H1 (cell line): ENCODE results near the gene NR3C1. TPM values are rescaled to one million over a fixed set of nuclear protein-coding genes. Genes with fewer than 3 reads are reported as not detected.

Experiments
- CTCF ChIA-PET: fragments of 300-600 bp; sonication (Branson Sonifier 250); formaldehyde crosslinking; loops from one replicate; lab custom pipeline; 2021; ENCODE audit not compliant: partially characterized antibody; lab: Charles Lee
- POLR2A ChIA-PET: fragments of 300-600 bp; sonication (Branson Sonifier 250); formaldehyde crosslinking; loops from one replicate; lab custom pipeline; 2021; ENCODE audit warnings: inconsistent platforms; ENCODE audit not compliant: partially characterized antibody; lab: Charles Lee
- DNase-seq, 2 experiments: peaks; one replicate each; pipeline versions ENCODE4 v3.0.0 to v3.0.0-alpha.2; 2010 to 2022; ENCODE audit warnings: low spot score in 2 of 2, low read depth in 1 of 2, mixed read lengths in 1 of 2
- FAIRE-seq: peaks from 2 replicates; lab custom pipeline; 2011; peaks lifted over from hg19 to GRCh38; lab: Jason Lieb, UNC
- H2AFZ ChIP-seq: 2 replicates; pipeline ENCODE4 v1.8.1; 2012; ENCODE audit warnings: low read length, inconsistent platforms
- H2AK5ac ChIP-seq: 2 replicates; pipeline ENCODE4 v1.6.1; 2013; ENCODE audit warnings: low read depth, low read length
- H2BK120ac ChIP-seq: replicated peaks from 2 replicates; pipeline ENCODE3; 2013; ENCODE audit warnings: low read depth, low read length, inconsistent platforms
- H2BK12ac ChIP-seq: 2 replicates; pipeline ENCODE4 v1.6.1; 2013; ENCODE audit warnings: low read depth, low read length
- H2BK15ac ChIP-seq: 2 replicates; pipeline ENCODE4 v1.6.1; 2013; ENCODE audit warnings: low read length
- H2BK20ac ChIP-seq: 2 replicates; pipeline ENCODE4 v1.6.1; 2013; ENCODE audit warnings: low read length
- H2BK5ac ChIP-seq: 2 replicates; pipeline ENCODE4 v1.6.1; 2013; ENCODE audit warnings: low read depth, low read length
- H3K14ac ChIP-seq: 2 replicates; pipeline ENCODE4 v1.6.1; 2013; ENCODE audit warnings: inconsistent platforms; ENCODE audit not compliant: insufficient read length
- H3K18ac ChIP-seq: 2 replicates; pipeline ENCODE4 v1.6.1; 2013; ENCODE audit warnings: low read length; ENCODE audit errors: extremely low read depth
- H3K23ac ChIP-seq: 2 replicates; pipeline ENCODE4 v1.6.1; 2013; ENCODE audit warnings: inconsistent platforms; ENCODE audit not compliant: insufficient read length
- H3K23me2 ChIP-seq: 2 replicates; pipeline ENCODE4 v1.6.1; 2013; ENCODE audit warnings: low read depth, low read length
- H3K27ac ChIP-seq: 2 replicates; pipeline ENCODE4 v1.6.1; 2011; ENCODE audit warnings: low read depth, low read length, inconsistent platforms
- H3K27me3 ChIP-seq, 4 experiments: replicated peaks in 1 of 4; 1 replicate in 1 of 4; 2 replicates in 3 of 4; pipeline versions ENCODE4 v1.6.1 to v1.8.1; 2011 to 2013; ENCODE audit warnings: low read length in 3 of 4, mild to moderate bottlenecking in 3 of 4, inconsistent platforms in 2 of 4, mixed read lengths in 2 of 4, moderate library complexity in 1 of 4; ENCODE audit not compliant: control insufficient read depth in 3 of 4, insufficient read depth in 3 of 4; ENCODE audit errors: extremely low read depth in 1 of 4
- H3K36me3 ChIP-seq, 4 experiments: 2 replicates each; pipeline versions ENCODE4 v1.6.1 to v1.8.1; 2011 to 2013; ENCODE audit warnings: mild to moderate bottlenecking in 4 of 4, low read length in 3 of 4, moderate library complexity in 2 of 4, control low read depth in 1 of 4, inconsistent platforms in 1 of 4; ENCODE audit not compliant: insufficient read depth in 4 of 4, control insufficient read depth in 2 of 4
- H3K4ac ChIP-seq: replicated peaks from 2 replicates; pipeline ENCODE3; 2013; ENCODE audit warnings: low read length, low read depth, mixed read lengths, inconsistent platforms; ENCODE audit not compliant: insufficient read length
- H3K4me1 ChIP-seq, 4 experiments: replicated peaks in 1 of 4; 1 replicate in 1 of 4; 2 replicates in 3 of 4; pipeline versions ENCODE4 v1.6.1 to v1.8.1; 2011 to 2013; ENCODE audit warnings: low read length in 3 of 4, inconsistent platforms in 2 of 4, mixed read lengths in 1 of 4; ENCODE audit not compliant: insufficient read depth in 4 of 4, control insufficient read depth in 3 of 4
- H3K4me2 ChIP-seq, 2 experiments: 2 replicates each; pipeline versions ENCODE4 v1.6.1 to v1.8.1; 2011 to 2013; ENCODE audit warnings: low read depth in 2 of 2, low read length in 2 of 2, control low read depth in 1 of 2, inconsistent platforms in 1 of 2, mild to moderate bottlenecking in 1 of 2; ENCODE audit not compliant: insufficient read depth in 1 of 2
- H3K4me3 ChIP-seq, 4 experiments: fragments of 200-600, 300-600 bp in 1 of 4; sonication (generic), shearing (Covaris generic), sonication (Bioruptor Twin) in 1 of 4; 2 replicates each; pipeline versions ENCODE4 v1.5.1 to v1.8.1; 2011 to 2016; ENCODE audit warnings: low read length in 4 of 4, low read depth in 3 of 4, control low read depth in 2 of 4, inconsistent platforms in 2 of 4, mild to moderate bottlenecking in 2 of 4, mixed read lengths in 1 of 4, moderate library complexity in 1 of 4; ENCODE audit not compliant: insufficient read depth in 2 of 4; ENCODE audit errors: extremely low read depth in 1 of 4
- H3K56ac ChIP-seq: replicated peaks from 2 replicates; pipeline ENCODE3; 2013; ENCODE audit warnings: low read depth, mild to moderate bottlenecking, mixed read lengths, low read length, inconsistent platforms; ENCODE audit not compliant: insufficient read length
- H3K79me1 ChIP-seq: 2 replicates; pipeline ENCODE4 v1.6.1; 2013; ENCODE audit warnings: low read depth, low read length, control low read depth
- H3K79me2 ChIP-seq, 2 experiments: 2 replicates each; pipeline versions ENCODE4 v1.6.1 to v1.8.1; 2012 to 2013; ENCODE audit warnings: low read length in 2 of 2, mild to moderate bottlenecking in 2 of 2, inconsistent platforms in 1 of 2; ENCODE audit not compliant: insufficient read depth in 2 of 2, control insufficient read depth in 1 of 2
- H3K9ac ChIP-seq, 4 experiments: replicated peaks in 1 of 4; 1 replicate in 1 of 4; 2 replicates in 3 of 4; pipeline versions ENCODE4 v1.6.1 to v1.8.1; 2011 to 2013; ENCODE audit warnings: low read depth in 3 of 4, low read length in 3 of 4, control low read depth in 2 of 4, mild to moderate bottlenecking in 2 of 4, moderate library complexity in 2 of 4, inconsistent platforms in 1 of 4; ENCODE audit errors: extremely low read depth in 1 of 4
- H3K9me3 ChIP-seq, 2 experiments: 2 replicates each; pipeline versions ENCODE4 v1.6.1 to v1.8.1; 2012 to 2013; ENCODE audit warnings: mild to moderate bottlenecking in 2 of 2, moderate library complexity in 2 of 2, control low read depth in 1 of 2, inconsistent platforms in 1 of 2, low read depth in 1 of 2, low read length in 1 of 2, mixed read lengths in 1 of 2; ENCODE audit not compliant: insufficient read depth in 2 of 2
- H4K20me1 ChIP-seq, 2 experiments: replicated peaks in 1 of 2; 2 replicates each; pipeline versions ENCODE3 to v1.8.1; 2011 to 2013; ENCODE audit warnings: inconsistent platforms in 2 of 2, low read length in 2 of 2, mild to moderate bottlenecking in 1 of 2; ENCODE audit not compliant: insufficient read depth in 2 of 2, control insufficient read depth in 1 of 2
- H4K5ac ChIP-seq: 2 replicates; pipeline ENCODE4 v1.6.1; 2013; ENCODE audit warnings: low read length, low read depth, mixed read lengths, inconsistent platforms; ENCODE audit not compliant: insufficient read length
- H4K8ac ChIP-seq: 2 replicates; pipeline ENCODE4 v1.8.0; 2013; ENCODE audit warnings: mild to moderate bottlenecking, moderate library complexity, low read length, inconsistent platforms; ENCODE audit not compliant: insufficient read depth; ENCODE audit errors: extremely low read depth
- H4K91ac ChIP-seq: replicated peaks from 2 replicates; pipeline ENCODE3; 2013; ENCODE audit warnings: low read length, mixed read lengths, inconsistent platforms; ENCODE audit not compliant: insufficient read length
- JUN ChIP-seq: IDR thresholded peaks from 2 replicates; pipeline ENCODE4 v1.6.1; 2011; ENCODE audit warnings: low read depth, mild to moderate bottlenecking, improper control_type of control experiment, low read length
- PHF8 ChIP-seq: fragments of 200-600 bp; sonication (generic); conservative IDR thresholded peaks from 2 replicates; pipeline ENCODE4 v1.7.1; 2012; ENCODE audit warnings: low read depth, mild to moderate bottlenecking, inconsistent platforms, low read length, moderate library complexity
- WGBS, 2 experiments: shearing (Covaris generic) in 1 of 2; methylation state at CpG; one replicate each; pipeline versions ENCODE4 v1.1.6 to v1.1.7; 2013 to 2015; ENCODE audit warnings: low lambda C conversion rate in 2 of 2, mixed read lengths in 2 of 2, inconsistent platforms in 1 of 2, low coverage in 1 of 2, missing lambda C conversion rate in 1 of 2; ENCODE audit not compliant: insufficient replicate concordance in 2 of 2, insufficient coverage in 1 of 2, insufficient read length in 1 of 2; ENCODE audit errors: extremely low coverage in 1 of 2, missing lambda C conversion rate in 1 of 2; 5-methylcytosine and 5-hydroxymethylcytosine counted together
- polyA plus RNA-seq, 7 experiments: library from polyadenylated mRNA; depleted of rRNA in 3 of 7; stranded (reverse) in 5 of 7; unstranded in 2 of 7; fragments of >200 nt in 5 of 7; fragments of 200-250 nt in 2 of 7; gene quantifications; 1 replicate in 5 of 7; 2 replicates in 1 of 7; 4 replicates in 1 of 7; pipeline versions ENCODE4 v1.2.1 to v1.2.3, GENCODE V29; 2011 to 2013; ENCODE audit warnings: missing spikeins in 2 of 7, mixed read lengths in 2 of 7
- total RNA-seq: library from RNA; stranded (reverse); fragmentation: NEBNext Ultra II Directional; extraction: Animal tissue kit (Norgen Biotek cat#: 25700); gene quantifications from 2 replicates; pipeline ENCODE4 v1.2.1, GENCODE V29; 2021

The NR3C1 gene
- total and polyA plus RNA-seq, 2 of the 8 experiments (the other 6 are each of a cell fraction or from before 2014, with no cell fraction given) = 1.7 to 5.4 TPM

DNA sequence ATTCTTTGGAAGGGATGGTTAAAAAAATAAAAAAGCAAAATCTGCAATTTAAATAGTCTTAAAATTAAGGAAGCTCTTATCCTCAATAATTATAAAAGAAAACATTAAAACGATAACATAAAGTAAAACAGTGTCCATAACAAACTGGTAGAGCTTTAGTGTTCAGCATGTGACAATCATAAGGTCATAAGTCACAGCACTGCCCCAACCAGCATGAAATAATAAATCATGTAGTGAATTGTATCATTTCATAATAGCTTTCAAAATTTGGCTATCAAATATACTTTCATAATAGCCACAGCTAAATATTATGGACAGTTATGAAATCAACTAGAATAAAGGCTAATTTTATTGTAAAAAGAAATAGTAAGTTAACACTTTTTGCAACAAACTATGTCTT lies 10.0 kb downstream of the NR3C1 start:
- no peak overlapping the region for H2BK5ac ChIP-seq
- DNase-seq (no peak), FAIRE-seq (no peak)
- no peak overlapping the region for H4K91ac ChIP-seq
- no peak overlapping the region for H2BK12ac ChIP-seq
- H2BK15ac ChIP-seq = no peak overlapping the region
- H3K4ac ChIP-seq = no peak overlapping the region
- H3K79me2 ChIP-seq = peaks cover 0 to 24% of the 10 kb centered on the region in 2 experiments; a peak in 2 of 4 replicates
- no peak overlapping the region for H3K27ac ChIP-seq
- H3K4me2 ChIP-seq = no peak overlapping the region
- H3K9ac ChIP-seq = no peak overlapping the region
- H2BK120ac ChIP-seq = no peak overlapping the region
- H3K18ac ChIP-seq = no peak overlapping the region
- H2AK5ac ChIP-seq = no peak overlapping the region
- H4K20me1 ChIP-seq = no peaks in the 10 kb centered on the region
- no peaks in the 10 kb centered on the region for H3K27me3 ChIP-seq
- no peak overlapping the region for H2AFZ ChIP-seq
- no peaks in the 10 kb centered on the region for H3K36me3 ChIP-seq
- WGBS, 2 experiments = 80% methylated on average over 1 of the region's 1 CpG; no CpG with 5 or more reads in 1 of the 2 experiments
- no peak overlapping the region for H3K14ac ChIP-seq
- no peak overlapping the region for H2BK20ac ChIP-seq
- H3K4me1 ChIP-seq = peaks cover 0 to 10% (median 2%) of the 10 kb centered on the region in 4 experiments; a peak in 3 of 7 replicates
- no peaks in the 10 kb centered on the region for H3K23me2 ChIP-seq
- no peaks in the 10 kb centered on the region for H3K79me1 ChIP-seq
- no peak overlapping the region for H3K56ac ChIP-seq
- TF ChIP-seq PHF8 (no peak), JUN (no peak)
- ChIA-PET POLR2A (no interaction called here), CTCF (interaction anchor here (0.6 kb wide), 1 partner anchor 574 kb away, joined by 3 read pairs; no protein-coding TSS in a partner anchor)
- H3K9me3 ChIP-seq = no peaks in the 10 kb centered on the region
- H4K8ac ChIP-seq = no peak overlapping the region
- no peak overlapping the region for H3K4me3 ChIP-seq
- no peak overlapping the region for H3K23ac ChIP-seq
- no peak overlapping the region for H4K5ac ChIP-seq
